ENCODE results near the gene TUBGCP5. TPM values are rescaled to one million over a fixed set of nuclear protein-coding genes. Genes with fewer than 3 reads are reported as not detected.

The TUBGCP5 gene
- total RNA-seq, 1 donor from 2014 or later = 10.5 TPM

DNA sequence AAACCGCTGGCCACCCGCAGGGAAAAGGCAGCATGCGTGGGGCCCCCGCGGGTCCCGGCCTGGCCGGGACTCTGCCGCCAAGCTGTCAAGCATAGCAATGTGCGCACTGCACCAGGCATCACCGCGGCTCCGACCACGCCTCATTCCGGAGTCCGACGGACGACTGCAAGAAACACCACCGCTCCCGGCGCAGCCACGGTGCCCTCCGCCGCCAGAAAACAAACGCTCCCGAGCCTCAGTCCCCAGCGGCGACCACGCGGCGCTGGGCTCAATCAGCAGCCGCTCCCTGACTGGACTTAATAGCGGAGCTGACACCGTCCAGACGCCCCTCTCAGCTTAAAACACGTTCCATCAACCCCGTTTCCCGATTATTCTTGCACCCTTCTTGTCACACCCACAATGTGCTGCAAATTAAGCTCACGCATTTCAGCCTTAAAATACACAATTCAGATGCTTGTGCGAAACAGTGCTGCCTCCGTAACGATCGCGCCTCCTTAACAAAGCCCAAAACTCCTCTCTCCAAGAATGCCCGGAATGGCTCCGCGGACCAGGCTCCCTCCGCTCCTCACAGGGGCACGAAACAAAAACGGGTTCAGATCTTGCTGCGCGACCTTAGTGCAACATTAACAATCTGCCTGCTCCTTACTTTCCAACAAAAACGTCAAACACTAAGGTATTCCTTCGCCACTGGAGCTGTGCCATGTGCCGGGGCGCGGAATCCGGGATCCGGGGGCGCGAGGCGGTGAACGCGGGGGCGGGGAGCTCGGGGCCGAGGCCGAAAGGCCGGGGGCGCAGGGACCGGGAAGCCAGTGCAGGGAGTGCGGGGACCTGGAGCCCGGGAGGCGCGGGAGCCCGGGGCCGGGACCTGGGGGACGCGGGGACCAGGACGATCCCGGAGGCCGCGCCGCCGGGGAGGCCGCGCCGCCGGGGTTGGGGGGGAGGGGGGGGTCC lies 59.9 kb downstream of the TUBGCP5 start:
- ATAC-seq (peak; percentile 64), DNase-seq (ENCODE audit: low spot score) (peak; percentile 64)

DNA sequence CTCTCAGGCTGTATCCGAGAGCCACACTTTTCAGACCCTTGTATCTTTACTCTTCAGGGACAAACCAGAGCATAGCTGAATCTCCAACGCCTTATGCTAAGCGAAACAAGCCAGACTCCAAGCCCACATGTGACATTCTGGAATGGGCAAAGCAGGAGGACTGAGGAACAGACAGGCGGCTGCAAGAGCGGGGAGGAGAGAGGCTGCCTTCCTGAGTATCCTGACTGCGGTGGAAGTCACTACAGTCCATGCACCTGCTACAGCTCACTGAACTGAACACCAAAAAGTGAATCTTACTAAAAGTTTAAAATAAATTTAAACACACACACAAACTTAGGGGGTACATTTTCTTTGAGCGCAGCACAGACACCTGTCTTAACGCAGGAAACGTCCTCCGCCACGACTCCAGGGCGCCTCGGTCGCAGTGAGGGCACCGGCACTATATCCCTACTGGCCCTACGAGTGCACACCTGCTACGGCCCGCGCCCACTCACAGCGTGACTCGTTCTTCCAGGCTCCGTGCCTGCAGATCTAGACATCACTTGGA lies 60.6 kb downstream of the TUBGCP5 start:
- DNase-seq (ENCODE audit: low spot score) = no peak
- ATAC-seq = peak; percentile 2

DNA sequence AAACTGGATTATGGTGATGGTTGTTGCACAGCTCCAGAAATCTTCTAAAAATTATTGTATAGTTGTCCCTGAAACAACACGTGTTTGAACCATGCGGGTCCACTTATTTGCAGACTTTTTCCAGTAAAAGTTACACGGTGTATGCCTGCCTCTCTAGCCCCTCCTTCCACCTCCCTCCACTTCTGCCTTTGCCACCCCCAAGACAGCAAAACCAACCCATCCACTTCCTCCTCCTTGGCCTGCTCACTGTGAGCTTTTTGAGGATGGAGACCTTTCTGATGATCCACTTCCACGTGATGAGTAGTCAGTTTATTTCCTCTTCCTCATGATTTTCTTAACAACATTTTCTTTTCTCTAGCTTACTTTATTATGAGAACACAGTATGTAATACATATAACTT lies 64.6 kb downstream of the TUBGCP5 start:
- DNase-seq (ENCODE audit: low spot score) (no peak), ATAC-seq (no peak)

DNA sequence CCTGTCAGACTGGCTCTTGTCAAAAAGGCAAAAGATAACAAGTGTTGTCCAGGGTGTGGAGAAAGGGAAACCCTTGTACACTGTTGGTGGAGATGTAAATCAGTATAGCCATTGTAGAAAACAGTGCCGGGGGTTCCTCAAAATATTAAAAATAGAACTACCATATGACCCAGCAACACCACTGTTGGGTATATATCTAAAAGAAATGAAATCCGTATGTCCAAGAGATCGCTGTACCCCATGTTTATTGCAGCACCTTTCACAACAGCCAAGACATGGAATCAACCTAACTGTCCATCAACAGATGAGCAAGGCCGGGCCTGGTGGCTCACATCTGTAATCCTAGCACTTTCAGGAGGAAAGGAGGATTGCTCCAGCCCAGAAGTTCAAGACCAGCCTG lies 65.4 kb downstream of the TUBGCP5 start:
- ATAC-seq (no peak), DNase-seq (ENCODE audit: low spot score) (no peak)

DNA sequence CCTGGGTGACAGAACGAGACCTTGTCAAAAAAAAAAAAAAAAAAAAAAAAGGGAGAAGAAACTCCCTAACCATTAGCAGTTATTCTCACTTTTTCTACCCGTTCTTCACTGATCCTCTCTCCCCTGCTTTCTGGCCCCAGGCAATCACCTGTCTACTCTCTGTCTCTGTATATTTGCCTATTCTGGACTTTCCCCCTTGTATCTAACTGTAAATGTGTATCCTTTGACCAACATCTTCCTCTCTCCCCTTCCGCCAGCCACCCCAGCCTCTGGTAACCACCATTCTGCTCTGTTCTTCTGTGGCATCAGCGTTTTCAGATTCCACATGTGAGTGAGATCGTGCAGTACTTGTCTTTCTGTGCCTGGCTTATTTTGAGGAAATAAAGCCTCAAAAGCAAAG lies 66.1 kb downstream of the TUBGCP5 start:
- ATAC-seq (peak; percentile 88), DNase-seq (ENCODE audit: low spot score) (no peak)

DNA sequence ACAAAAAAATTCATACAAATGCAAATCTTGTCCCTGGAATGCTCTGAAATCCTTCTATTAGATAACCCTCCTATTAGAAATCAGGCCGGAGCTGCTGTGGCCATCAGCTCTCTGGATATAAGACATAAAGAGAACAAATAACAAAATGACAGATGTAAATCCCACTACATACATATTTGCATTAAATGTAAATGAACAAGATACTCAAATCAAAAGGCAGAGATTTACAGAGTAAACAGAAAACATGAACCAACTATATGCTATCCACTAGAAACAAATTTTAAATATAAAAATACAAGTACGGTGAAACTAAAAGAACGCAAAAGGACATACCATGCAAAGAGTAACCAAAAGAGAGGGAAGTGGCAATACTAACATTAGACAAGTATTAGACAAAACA lies 69.9 kb downstream of the TUBGCP5 start:
- DNase-seq (ENCODE audit: low spot score) (no peak), ATAC-seq (no peak)

DNA sequence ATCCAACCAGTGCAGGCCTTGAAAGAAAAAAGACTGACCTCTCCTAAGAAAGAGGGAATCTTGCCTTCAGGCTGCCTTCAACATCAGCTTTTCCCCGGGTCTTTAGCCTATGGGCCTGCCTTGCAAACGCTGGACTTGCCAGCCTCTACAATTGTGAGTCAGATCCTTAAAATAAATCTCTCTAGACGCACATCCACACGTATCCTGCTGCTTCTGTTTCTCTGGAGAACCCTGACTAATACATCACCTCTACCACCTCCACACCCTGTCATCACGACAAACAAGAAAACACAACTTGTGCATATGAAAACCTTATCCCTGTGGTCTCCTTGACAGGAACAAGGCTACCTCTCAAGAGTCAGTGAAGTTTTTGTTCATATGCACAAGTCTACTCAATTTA lies 71.0 kb downstream of the TUBGCP5 start:
- no peak for DNase-seq (ENCODE audit: low spot score)
- ATAC-seq = no peak

DNA sequence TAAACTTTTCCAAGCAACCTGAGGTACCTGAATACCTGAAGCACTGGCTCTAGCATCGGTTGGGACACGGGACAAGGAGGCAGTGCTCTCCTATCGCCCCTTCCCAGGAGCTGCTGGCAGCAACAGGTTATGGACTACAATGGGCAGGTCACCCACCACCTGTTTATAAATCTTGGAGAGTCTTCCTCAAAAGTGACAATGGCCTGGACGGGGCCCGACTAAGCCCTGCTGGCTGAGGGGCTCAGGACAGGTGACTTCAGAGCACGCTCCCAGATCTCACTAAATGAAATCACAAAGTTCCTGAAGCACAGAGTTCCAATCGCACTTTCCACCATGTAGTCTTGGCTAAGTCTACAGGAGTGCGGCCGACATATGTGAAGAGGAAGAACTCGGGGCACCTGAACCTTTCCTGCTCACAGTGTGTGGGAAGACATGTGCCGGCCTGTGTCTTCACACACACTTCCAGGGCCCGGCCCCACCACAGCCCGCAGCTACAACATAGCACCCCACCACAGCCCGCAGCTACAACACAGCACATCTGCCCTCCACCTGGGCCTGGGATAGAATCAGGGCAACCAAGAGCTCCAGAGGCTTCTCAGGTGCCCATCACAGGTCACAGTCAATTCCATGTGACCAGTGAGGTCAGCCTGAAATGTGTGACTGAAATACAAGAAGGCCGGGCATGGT lies 72.1 kb downstream of the TUBGCP5 start:
- DNase-seq (ENCODE audit: low spot score) (no peak), ATAC-seq (no peak)

DNA sequence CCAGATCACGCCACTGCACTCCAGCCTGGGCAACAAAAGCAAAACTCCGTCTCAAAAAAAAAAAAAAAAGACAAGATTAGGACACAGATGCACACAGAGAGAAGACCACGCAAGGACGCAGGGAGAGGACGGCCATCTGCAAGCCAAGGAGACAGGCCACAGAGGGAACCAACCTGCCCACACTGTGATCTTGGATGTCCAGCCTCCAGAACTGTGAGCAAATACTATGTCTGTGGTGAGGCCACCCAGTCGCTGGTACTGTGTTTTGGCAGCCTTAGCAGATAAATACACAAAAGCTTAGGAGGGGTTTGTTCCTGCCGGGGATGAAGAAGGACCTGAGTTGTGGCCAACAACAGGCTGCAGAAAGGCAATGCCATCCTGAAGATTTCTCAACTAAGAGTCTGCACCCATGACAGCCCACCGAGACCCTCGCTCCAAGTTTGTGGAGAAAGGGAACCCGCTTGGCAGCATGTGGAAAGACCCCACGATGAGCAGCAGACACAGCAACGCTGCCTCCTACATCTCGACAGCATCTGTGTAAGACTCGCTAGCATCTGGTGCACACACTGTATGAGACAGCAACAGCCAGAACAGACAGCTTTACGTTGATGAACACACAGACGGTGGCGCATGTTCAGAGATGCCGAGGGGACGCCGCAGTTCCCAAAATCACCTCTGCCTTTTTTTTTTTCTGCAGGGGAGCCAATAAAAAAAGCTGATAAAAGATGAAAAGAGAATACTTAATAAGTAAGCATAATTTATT lies 72.9 kb downstream of the TUBGCP5 start:
- ATAC-seq (no peak), DNase-seq (ENCODE audit: low spot score) (no peak)

DNA sequence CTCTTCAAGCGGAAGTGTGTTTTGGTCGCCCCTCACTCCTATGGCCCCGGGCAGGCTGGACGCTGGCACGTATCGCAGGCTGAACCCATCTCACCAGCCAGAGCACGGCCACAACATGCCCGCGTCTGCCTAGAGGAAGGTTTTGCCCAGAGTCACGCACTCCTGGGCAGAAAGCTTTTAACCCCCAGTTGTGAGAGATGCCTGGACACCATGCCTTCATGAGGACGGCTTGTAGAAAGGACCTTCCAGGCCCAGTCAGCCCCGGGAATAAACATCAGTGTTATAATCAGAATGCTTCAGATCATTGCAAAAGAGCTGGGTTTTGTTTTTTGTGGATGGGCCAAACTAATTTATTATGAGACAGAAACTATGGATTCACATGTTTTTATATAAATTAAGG lies 75.7 kb downstream of the TUBGCP5 start:
- DNase-seq (ENCODE audit: low spot score) = no peak
- no peak for ATAC-seq

DNA sequence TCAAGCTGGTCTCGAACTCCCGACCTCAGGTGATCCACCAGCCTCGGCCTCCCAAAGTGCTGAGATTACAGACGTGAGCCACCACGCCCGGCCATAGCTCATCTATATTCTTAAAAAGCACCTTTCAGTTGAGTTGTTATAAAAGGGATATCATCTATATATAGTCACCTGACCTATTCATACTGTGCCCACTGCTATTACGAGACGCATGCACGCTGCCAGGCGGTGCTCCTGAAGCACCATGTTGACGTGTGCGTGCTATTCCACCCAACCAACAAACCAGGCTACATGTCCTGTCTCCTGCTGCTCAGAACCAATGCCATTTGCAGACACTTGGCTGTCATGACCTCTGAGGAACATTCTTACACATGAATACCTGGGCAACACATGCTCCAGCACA lies 76.8 kb downstream of the TUBGCP5 start:
- ATAC-seq = no peak
- no peak for DNase-seq (ENCODE audit: low spot score)

DNA sequence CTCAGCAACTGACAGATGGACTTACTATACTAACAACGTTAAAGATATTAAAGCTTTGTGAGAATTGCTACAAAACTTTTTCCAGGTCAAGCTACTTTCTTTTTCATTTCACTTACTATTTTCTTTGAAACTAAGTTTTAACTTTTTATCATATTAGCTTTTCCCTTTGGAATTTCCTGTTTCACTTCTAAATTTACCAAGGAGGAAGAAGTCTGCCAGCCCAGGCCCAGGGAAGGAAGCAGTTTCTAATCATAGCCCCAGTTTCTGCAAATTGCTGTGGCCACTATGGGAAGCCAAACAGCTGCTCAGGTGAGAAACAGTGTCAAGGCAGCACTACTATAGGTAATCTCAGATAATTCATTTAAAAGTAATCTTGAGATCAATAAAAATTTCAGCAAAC lies 77.6 kb downstream of the TUBGCP5 start:
- DNase-seq (ENCODE audit: low spot score) = no peak
- no peak for ATAC-seq

DNA sequence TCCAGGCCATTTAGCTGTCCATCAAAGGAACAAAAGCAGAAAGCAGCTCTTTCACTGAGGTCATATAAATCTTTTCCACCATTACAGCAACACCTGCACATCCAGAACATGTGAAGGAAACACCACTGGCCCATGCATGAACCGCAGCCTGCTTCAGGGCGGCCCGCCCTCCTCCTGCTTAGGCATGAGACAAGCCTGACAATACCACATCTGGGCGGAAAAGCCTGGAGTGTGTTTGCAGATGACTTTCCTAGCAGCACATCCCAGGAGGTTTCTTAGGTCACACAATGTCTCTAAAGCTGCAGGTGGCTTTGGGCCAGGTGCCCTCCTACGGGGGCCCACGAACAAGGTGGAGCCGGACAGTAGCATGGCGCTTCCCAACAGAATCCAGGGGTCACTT lies 78.8 kb downstream of the TUBGCP5 start:
- ATAC-seq = no peak
- DNase-seq (ENCODE audit: low spot score) = no peak

DNA sequence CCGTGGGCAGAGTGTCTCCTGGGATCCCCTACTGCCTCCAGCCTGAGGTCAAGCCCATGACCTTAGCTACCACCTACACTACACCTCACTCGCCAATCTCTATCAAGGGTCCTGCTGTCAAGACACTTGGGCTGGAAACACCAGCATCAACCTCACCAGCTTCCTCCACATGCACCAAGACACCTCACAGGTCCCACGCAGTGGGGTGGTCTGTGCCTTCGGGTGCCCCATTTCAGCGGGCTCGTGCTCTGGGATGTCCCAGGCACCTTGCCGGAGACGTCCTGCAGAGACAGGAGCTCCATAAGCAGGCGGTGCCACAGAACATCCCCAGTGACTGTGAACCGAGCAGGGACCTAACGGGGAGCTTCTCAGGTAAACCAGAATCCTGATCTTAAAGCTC lies 79.2 kb downstream of the TUBGCP5 start:
- DNase-seq (ENCODE audit: low spot score) = no peak
- no peak for ATAC-seq

DNA sequence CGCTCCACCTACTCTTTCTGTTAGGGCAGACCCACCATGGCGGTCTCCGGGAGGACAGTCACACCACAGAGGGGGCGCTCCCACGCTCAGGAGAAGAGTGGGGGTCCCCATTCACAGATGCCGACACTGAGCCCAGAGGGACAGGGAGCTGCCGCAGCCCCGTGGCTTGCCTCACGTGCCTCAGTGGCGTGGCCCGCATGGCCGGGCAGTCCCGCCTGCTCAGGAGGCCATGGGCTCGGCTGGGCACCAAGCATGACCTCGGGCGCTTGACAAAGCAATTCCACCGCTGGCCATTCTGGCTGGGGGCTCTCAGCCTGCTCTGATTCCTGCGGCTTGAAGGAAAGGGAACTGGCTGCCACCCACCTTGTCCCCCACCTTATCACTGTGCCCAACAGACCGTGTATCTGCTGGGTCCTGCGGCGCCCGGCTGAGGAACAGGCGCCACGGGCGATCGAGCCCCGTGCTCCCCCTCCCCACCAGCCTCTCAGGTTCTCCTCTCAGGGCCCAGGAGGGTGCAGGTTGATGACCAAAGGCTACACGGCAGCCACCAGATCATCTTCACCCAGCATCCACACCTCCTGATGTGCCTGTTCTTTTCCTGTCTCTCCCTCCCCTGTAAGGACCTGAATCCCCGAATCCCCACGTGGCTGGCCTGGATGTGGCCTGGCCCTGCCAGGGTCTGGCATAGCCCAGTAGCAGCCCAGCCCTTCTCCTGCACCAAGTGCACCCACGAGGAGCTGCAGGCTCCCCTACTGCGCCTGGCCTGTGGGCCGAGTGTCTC lies 79.9 kb downstream of the TUBGCP5 start:
- DNase-seq (ENCODE audit: low spot score) (no peak), ATAC-seq (no peak)

DNA sequence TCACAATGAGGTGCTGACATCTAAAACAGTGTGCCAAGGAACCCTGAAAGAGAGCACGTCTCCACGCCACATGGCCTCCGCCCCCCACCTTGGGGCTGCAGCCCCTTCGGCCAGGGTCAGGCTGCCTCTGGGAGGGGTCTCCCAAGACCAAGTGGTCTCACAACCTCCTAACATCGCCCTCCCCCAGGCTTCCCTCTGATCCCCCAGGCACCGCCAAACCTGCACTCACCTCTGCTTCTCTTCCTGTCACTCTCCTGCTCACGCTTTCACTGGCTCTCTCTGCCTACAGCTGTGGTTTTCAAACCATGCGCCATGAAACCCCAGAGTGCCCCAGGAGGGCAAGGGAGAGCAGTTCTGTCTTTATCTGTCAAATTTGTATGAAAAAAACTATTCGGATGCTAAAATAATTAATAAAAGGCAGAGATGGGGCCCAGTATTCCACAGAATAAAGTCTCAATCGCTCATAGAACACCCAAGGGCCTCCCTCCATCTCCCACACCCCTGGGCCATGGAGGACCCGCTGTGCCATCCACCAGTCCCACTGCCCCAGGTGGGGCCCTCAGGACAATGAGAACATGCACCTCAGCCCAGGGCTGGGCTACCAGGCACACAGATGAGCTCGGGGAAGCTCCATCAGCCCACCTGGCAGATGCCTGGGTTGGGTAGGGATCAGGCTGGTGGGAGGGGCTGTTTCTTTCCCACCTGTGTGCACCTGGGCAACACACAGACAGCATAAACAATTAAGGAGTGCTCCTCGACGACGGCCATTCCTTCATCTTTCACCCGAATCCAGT lies 80.7 kb downstream of the TUBGCP5 start:
- DNase-seq (ENCODE audit: low spot score) = no peak
- ATAC-seq = no peak

DNA sequence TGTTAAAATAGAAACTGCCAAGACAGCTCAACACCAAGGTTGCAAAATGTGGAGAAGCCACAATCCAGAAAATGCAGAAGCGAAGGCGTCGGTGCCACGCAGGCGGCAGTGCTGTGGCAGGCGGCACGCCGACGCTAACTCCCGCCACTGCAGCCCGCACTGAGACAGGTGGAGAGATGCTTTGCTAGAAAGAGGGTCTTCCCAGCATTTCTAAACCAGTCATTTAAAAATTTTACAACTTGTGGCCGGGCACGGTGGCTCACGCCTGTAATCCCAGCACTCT lies 82.5 kb downstream of the TUBGCP5 start:
- DNase-seq (ENCODE audit: low spot score) = no peak
- peak; percentile 9 for ATAC-seq

DNA sequence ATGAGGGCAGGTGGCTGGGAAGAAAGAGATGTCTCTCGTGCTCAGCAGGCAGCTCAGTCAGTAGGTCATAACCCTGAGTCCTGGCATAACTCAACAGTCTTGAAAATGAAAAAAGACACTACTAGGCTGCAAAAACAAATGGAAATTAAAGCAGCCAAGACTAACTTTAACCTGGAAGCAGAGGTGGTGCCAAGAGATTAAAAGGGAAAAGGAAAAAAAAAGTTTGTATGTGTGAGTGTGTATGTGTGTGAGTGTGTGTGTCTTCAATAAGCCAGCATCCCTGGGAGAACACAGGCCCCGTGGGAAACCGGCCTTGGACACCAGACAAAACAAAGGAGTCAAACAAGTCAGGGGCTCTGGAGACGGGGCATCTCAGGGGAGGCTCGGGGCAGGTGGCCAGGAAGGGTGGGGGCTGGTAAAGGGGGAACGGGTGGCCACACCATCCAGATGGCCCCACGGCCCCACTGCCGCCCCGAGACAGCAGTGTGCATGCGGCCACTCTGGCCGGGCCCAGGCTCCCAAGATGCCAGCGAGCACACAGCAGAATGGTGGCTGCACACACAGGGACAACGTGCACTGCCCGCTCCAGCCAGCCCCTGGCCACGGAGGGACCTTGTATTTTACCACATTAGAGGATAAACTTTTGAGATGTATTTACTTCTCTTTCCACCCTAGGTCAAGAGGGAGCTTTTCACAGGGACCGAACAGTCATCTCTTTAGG lies 83.0 kb downstream of the TUBGCP5 start:
- DNase-seq (ENCODE audit: low spot score) = no peak
- peak; percentile 18 for ATAC-seq

DNA sequence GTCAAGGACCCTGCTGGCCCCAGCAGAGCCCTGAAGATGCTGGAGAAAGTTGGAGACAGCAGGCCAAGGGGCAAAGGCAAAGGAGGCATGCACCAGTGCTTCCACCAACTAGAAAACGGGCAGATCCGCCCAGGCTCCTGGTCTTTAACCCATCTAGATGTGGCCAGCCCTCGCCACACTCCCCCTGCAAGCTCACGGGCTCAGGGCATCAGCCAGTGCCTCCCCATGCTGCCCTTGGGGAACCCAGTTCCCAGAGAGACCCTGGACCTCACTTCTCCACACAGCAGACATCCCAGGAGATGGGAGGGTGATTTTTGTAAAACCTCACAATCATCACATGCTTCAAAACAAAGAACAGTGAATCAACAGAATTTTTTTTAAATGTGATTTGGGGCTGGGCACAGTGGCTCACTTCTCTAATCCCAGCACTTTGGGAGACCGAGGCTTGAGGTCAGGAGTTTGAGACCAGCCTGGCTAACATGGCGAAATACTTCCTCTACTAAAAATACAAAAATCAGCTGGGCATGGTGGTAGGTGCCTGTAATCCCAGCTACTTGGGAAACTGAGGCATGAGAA lies 83.7 kb downstream of the TUBGCP5 start:
- no peak for ATAC-seq
- no peak for DNase-seq (ENCODE audit: low spot score)

All from left lobe of liver (tissue), 2 donors.